ENCODE measurements around the gene RPS17.

RPS17 gene

DNA sequence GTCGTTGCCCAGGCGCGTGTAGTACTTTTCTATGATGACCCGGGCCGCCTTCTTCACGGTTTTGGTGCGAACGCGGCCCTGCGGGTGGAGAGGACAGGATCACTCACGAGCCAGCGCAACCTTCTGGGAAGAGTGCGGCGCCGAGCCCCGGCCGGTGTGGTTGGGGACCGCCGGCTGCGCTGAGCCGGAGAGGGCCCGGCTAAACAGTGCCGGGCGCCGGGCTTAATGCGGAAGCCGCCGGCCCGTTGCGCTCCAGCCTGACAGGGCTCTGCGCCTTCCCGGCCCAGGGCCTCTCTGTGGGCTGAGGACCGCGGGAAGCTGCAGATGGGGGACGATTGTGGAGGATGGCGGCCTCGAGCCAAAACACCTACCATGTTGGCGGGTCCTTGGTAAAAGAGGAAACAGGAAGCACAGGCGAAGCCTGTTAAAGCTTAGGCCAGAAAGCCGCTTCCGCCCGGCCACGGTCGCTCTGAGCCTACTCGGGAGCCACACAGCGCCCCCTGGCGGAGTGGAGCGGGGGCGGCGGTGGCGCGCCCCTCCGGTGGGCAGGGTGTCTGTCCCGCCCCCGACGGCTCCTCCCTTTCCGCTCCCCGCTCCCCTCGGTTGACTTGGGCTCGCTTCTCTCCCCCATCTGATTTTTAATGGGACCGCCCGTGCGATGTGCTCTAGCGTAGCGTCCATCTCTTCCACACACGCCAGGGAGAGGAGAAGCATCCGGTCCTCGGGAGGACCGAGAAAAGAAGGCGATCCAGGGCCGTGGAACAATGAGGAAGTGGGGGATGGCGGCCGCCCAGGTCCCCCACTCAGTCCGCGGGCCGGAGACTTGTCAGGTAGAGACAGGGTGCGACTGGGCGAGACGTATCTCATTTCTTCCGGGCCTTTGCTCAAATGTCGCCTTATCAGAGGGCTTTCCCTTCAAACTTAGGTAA lies at the start of gene RPS17:
Gene RPS17, minus strand, starts transcription at position 403 of the 929 bp plus-strand sequence. Its CDS starts 29 bp downstream, at position 374.
- peak; percentile 97 for DNase-seq (ENCODE audit: low spot score)

DNA sequence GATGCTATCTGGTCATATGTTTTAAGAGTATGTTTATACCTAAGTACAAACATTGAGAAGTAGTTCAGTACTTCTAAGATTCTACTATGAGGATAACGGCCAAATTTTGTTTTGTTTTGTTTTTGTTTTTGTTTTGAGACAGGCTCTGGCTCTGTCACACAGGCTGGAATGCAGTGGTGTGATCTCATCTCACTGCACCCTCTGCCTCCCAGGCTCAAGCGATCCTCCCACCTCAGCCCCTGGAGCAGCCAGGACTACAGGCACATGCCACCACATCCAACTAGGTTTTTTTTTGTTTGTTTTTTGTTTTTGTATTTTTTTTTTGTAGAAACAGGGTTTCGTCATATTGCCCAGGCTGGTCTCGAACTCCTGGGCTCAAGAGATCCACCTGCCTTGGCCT lies 47.5 kb upstream of the RPS17 start:
- no peak for DNase-seq (ENCODE audit: low spot score)

DNA sequence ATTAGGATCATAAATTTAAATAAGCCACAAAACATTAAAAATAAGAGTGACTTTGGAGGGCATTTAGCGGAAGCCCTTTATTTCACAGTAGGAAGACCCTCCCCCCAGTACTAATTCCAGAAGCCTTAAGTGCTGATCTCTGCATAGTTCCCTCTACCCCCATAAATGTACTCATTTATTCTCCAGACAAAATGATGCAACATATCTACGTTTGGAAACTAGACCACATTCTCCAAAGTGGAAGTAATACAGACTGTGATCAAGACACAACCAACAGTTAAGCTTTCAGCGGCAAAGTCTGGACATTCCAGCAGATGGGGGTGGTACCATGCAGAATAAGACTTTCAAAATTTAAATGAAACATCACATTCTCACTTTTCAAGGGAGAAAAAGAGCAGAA lies 44.8 kb upstream of the RPS17 start:
- DNase-seq (ENCODE audit: low spot score), result no peak

DNA sequence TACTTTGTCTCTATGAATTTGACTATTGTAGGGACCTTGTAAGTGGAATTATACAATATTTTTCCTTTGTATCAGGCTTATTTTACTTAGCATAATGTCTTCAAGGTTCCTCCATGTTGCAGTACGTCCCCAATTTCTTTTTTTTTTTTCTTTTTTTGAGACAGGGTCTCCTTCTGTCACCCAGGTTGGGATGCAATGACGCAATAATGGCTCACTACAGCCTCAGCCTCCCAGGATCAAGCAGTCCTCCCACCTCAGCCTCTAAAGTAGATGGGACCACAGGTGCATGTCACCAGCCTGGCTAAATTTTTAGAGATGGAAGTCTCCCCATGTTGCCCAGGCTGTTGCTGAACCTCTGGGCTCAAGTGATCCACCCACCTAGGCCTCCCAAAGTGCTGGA lies 40.5 kb upstream of the RPS17 start:
- DNase-seq (ENCODE audit: low spot score), result no peak

DNA sequence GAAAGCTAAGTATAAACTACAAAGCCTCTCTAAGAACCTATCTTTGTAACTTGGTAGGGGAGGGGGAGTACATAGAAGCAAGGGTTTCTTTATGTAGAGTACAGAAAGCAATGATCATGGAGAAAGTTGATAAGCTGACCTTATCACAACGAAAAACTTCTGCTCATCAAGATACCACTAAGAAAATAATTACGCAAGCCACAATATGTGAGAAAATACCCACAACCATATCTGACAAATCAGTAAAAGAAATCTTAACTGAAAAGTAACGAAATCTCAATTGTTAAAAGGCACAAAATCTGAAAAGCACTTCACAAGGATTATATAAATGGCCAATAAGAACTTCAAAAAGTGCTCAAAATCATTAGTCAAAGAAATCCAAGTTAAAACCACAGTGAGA lies 35.1 kb upstream of the RPS17 start:
- DNase-seq (ENCODE audit: low spot score), result no peak

DNA sequence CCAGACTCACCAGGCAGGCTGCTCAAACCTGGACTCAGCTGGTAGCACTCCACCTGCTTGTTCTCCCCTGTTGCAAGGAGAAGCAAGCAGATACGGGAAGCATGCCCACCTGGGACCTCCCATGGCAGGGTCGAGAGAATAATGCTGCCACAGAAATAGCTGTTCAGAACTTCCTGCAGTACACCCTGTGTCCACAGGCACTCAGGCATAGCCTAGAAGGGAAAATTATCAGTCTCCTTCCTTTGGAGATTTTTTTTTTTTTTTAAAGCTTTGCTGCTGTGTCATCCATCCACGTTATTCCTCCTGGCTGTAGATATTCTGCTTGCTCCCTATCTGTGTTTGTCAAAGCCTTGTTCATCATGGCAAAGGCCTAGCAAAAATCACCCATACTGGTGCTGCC lies 32.7 kb upstream of the RPS17 start:
- DNase-seq (ENCODE audit: low spot score), result no peak

DNA sequence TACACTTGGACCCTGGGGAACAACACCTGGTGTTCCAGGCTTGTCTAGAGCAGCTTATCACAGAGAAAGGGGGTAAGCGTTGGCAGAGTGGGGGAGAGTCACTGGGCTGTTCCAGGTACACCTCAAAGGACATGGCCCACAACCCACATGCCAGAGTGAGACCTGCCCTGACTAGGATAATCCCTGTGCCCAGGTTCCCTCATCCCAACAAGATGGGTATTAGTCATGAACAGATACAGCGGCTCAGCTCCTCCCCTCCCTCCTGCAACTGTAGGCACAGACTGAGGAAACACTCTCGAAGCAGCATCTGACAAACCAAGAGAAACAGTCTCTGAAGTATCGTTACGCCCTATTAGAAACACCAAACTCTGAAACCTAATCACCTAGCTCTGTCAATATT lies 32.1 kb upstream of the RPS17 start:
- DNase-seq (ENCODE audit: low spot score), result no peak

DNA sequence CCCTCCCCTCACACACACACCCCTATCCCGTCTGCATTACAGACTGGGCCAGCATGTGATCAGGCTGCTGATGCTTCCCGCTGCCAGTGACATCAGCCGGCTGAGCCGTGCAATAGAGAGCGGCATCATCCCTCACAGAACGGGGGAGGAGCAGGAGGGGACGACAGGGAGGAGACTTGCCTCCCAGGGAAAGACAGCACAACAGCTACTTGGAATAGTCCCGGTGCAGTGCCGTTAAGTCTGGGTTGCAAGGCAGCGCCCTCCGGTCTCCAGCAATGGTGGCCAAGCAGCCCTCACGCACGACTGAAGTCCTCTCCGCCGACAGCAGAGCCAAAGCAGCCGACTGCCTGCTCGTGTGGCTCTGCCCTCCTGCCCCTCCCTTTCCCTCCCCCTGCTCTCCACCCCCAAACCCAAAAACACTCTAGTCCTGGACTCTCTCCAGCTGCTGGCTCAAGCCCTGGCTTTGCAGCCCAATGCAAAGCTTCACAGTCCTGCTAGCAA lies 31.5 kb upstream of the RPS17 start:
- peak; percentile 73 for DNase-seq (ENCODE audit: low spot score)

DNA sequence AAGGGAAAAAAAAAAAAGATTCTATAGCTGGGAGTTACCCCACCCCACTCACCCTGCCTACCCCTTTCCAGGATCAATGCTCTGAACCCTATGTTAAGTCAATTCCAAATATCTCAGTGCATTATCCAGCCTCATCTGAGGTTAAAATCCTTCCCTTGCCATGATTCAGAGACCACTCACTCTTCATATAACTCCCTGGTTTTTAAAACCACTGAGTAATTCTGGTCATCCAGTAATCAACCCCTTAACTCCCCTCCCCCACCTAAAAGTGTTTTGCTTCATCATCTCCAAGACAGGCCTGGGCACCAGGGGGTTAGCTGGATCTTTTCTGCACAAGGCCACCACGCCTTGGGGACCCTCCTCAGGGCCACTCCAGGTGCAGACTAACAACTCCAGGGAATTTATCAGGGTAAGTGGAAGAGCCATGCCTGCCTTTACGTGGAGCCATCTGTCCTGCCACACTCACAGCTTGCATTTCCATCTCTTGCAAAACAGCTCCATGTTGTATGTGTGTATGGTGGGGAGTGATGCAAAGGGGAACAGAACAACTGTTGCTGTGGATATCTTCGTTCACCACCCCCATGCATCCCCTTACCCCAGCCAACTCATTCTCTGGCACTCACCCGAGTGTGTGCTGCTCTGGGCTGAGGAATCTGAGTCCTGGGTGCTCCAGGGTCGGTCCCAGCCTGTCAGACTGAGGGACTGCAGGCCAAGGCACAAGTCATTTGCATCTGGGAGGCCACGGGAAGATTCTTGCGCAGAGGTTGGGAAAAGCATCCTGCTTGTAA lies 30.7 kb upstream of the RPS17 start:
- DNase-seq (ENCODE audit: low spot score), result no peak

DNA sequence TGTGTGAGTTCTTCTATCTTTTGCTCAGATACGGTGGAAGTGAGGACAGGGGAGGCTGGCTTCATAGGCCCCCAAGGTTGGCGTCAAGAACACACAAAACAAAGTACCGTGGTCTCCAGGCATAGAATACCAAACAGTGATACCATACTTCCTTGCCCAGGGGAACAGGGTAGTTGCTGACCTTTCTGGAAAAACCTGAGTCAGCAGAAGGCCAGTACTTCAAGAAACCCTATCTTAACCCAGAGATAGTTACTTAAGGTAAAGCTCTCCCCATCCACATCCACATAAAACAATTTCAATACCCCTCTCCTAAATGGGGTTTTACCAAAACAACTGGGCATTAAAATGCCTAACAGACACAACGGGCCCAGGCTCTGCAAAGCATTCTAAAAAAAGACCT lies 29.6 kb upstream of the RPS17 start:
- no peak for DNase-seq (ENCODE audit: low spot score)

DNA sequence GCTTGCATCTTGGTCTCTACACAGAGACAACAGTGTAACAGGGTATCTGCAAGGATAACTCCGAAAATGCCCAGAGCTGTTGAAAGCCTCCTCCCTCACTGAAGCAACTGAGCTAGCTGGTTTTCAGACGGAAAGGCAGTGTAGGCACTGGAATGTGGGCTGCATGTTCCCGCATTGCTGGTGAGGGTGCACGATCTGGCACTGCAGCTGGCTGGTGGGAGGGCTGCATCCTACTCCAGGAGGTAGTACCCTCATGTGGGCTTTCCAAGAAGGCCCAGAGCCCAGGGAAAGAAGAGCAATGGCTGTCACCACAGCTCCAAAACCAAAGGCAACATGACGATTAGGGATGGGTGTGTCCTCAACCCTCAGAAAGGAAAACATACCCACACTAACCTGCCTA lies 28.7 kb upstream of the RPS17 start:
- DNase-seq (ENCODE audit: low spot score), result no peak

DNA sequence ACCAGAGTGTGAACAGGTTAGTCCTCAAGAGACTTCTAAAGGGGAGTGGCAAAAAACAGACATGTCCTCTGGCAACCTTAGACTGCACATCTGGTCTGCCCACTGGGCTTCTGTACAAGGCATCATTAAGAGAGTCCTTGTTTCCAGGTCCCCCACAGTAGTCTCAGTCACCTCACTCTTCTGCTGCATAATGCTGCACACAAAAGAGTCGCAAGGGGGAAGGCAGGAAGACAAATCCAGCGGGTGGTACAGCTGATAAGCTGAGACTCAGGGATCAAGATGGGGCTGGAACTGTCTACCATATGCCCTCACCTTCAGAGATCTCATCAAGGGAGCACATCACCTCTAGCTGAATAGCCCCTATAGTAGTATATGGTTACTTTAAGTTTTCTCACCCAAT lies 27.4 kb upstream of the RPS17 start:
- no peak for DNase-seq (ENCODE audit: low spot score)

DNA sequence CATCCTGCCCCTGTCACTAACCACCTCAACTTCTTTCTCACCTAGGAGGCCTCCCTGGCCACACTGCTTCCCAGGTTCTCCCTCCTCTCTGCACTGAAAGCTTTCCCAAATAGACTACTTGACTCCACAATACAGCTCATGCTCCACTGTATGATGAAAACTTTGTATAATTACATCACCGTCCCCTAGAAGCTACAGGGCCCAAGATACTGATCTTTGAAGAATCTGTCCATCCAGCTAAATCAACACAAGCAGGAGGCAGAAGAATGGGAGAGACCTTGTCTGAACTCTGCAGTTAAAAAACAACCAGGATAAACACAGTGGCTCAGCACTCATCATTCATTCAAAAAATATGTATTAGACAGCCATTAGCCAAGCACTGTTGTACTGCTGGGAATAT lies 26.4 kb upstream of the RPS17 start:
- DNase-seq (ENCODE audit: low spot score), result no peak

DNA sequence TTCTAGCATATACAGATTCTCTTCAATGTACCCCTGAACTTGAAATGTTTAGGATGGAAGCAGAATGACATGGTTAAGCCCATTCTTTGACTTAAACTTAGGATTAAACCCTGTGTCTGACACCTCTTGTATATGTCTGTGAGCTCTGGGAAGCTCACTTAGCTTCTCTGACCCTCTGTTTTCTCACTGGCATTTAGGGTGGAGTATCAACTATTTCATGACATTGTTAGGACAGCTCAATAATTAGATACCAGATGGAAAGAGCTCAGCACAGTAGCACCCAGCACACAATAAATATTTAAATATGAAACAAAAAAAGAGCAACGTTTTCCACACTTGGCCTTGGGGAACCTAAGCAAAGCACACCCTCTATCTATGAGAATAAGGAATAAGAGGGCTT lies 18.2 kb upstream of the RPS17 start:
- no peak for DNase-seq (ENCODE audit: low spot score)

DNA sequence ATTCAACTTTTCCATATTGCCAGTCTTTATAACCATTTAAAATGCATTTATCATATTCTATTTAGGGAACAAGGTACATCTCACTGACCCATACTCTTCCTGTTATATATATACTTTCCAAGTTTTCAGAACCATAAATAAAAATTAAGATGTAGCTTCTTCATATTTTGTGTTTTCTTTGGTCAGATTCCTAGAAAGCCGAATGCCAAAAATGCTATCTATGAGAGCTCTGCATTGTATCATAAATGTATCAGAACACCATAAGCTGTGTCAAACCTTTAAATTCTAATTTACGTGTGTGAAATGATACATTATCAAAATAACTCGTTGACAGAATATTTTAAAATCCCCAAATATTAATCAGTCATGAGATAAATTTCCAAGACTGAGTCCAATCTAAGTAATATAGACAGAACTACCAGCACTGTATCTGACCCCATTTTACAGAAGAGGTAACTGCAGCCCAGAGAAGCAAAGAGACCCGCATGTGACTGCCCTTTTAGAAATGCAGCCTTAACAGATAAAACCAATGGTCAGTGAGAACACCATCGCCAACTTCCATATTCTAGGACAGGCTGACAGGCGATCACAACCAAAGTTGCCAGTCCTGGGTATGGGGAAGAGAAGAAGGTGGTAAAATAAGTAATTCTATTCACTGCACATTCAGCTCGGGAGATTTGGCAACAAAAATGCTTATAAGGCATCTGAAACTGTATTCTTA lies 16.2 kb upstream of the RPS17 start:
- no peak for DNase-seq (ENCODE audit: low spot score)

DNA sequence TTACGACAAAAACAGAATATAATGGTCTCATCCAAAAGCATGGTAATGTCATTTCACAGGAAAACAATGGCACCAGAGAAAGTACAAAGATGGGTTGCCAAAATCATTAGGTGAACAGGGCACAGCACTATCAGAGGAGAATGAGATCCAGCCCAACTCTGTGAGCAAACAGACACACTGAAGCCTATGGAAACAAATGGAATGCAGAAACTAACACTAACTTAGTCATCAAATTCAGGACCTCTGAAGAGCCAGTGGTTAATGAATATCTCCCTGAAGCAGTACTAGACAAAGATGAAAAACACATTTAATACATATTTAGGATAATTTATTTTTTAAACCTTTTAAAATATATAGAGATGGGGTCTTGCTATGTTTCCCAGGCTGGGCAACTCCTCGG lies 14.6 kb upstream of the RPS17 start:
- no peak for DNase-seq (ENCODE audit: low spot score)

DNA sequence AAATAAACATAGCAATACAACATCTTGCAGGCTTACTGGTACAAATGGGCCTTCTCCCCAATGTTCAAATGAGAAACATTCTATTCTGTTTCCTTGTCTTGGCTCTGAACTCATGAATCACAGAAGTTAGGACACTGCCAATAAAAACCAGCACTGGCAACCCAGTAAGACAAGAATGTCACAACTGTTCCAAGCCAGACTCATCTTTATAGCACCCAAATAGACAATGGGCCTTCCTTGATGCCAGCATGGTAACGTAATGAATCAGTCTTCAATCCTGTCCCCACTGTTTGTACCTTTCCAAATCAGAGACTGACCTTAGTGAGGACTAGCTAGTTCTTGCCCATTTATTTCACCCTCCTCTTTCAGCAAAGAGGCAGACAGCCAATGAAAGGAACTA lies 14.1 kb upstream of the RPS17 start:
- no peak for DNase-seq (ENCODE audit: low spot score)

DNA sequence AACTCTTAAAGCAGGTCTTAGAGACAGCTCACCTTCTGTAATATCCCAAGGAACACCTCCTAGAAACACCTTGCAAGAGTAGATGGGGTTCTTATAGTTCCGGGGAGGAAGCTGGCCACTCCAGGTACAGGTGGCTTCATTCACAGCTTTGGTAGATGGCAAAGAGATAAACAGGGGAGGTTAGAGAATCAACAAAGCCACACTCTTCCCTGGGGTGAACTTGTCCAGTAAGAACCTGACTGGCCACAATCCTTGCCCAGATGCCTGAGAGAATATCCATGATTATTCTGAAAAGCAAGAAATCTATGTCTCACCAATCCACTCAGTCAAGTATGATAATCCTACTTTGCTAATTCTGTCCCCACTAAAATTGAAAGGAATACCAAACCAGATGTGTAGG lies 13.6 kb upstream of the RPS17 start:
- DNase-seq (ENCODE audit: low spot score), result no peak

DNA sequence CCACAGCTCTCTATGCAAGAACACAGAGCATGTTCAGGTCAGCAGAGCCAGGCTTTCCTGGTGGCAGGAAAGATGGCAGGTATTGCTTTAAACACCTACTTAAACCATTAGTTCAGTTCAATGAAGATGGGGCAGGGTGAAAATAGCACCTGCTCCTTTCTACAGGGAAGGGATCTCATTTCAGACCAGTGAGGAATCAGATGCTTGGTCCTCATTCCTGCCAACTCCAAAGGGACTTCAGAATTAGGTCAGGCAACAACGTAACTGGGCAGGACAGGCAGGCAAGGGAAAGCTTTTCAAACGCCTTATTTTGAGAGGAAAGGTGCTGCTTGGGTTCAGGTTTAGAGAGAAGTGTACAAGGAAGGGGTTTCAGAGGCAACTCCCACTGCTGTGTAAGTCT lies 12.6 kb upstream of the RPS17 start:
- DNase-seq (ENCODE audit: low spot score), result no peak

DNA sequence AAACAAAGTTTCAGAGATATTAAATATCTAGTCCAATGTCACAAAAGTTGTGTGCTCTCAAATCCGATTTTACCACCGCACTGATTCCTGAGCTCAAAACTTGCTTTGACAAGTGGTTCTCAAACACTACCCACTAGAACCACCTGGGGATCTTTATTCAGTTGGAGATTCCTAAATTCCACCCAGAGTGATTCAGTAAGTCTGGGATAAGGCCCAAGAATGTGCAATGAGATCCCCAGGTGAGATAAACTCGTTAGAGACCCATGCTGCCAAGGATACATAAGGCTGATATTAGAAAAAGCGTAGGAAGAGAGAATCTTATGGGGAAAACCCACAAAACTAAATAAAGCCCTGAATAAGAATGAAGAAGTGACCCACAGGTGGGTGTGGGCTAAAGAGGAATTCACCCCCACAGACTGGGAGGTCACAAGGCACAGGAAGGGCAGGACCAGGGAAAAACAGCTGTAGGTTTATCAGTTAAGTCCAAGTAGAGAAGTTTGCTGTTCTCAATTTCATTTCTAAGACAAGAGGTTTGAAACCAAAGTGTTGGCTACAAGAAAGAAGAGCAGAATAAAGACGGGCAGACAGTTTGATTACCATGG lies 11.5 kb upstream of the RPS17 start:
- no peak for DNase-seq (ENCODE audit: low spot score)

DNA sequence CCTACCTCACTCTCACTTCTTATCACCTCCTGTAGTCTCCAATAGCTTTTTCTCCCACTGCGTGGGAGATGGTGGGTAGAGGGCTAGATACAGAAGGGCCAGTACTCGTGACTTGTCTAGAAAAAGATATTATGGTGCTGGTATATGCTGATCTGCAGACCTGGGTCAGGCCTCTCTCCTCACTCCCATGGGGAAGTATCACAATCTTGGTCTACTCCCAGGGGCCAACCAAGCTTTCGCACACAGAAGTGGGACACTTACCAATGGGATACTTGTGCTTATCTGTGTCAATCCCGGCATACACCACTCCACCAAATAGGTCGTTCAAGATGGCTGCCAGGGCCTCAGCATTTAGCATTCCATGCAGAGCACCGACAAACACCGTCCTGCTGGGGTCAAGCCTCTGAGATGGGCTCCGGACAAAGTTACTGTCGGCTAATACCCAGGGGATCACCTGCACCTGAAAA lies 9.0 kb upstream of the RPS17 start:
- DNase-seq (ENCODE audit: low spot score), result no peak

DNA sequence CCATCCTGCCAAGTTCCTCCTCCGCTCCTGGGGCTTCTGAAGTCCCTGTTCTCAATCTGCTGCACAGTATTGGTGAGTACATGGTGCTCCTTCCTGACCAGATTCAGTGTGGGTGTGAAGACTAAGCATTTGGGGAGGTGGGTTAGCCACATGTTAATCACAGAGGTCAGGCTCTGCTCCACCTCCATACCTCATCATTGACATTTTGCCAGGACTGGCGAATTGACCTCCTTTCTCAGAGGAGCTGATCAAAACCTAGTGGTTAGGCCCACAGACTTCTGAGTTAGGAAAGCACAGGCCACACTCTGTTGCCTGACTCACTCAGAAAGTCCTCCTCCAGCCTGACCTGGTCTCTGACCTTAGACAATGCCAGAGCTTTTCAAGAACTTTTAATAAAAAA lies 8.4 kb upstream of the RPS17 start:
- DNase-seq (ENCODE audit: low spot score), result no peak
